MCF 10A (cell line): ENCODE data around the gene KCNMB1. TPM values are rescaled to one million over a fixed set of nuclear protein-coding genes. Genes with fewer than 3 reads are reported as not detected.
A peak's percentile ranks its signal among the peaks of the same experiment; 100 is the strongest.

Source experiments
- BruUV-seq: library from RNA; stranded (reverse); fragments of 400-500 nt; replicated peaks from 2 replicates; lab custom pipeline; 2021; lab: Mats Ljungman, UMichigan
- CTCF ChIA-PET: fragments of 300-600 bp; sonication (Branson Sonifier 250); formaldehyde crosslinking; extraction: SDS; loops from one replicate; lab custom pipeline; 2021; ENCODE audit warnings: antibody characterized with exemption, inconsistent platforms; lab: Yijun Ruan, JAX
- POLR2A ChIA-PET: fragments of 300-600, 350-650 bp; sonication (Branson Sonifier 250); formaldehyde crosslinking; extraction: SDS; loops from one replicate; lab custom pipeline; 2020; ENCODE audit warnings: antibody characterized with exemption, inconsistent platforms; lab: Yijun Ruan, JAX
- DNase-seq: peaks from one replicate; pipeline ENCODE4 v3.0.0-alpha.2; 2018; ENCODE audit not compliant: unreplicated experiment
- H3K27ac Mint-ChIP-seq: one replicate; pipeline ENCODE4 v1.8.0; 2022; ENCODE audit warnings: mild to moderate bottlenecking, low read depth, mixed read lengths; ENCODE audit not compliant: unreplicated experiment
- H3K27me3 Mint-ChIP-seq: one replicate; pipeline ENCODE4 v1.8.0; 2022; ENCODE audit warnings: mixed read lengths; ENCODE audit not compliant: insufficient read depth, unreplicated experiment
- H3K36me3 Mint-ChIP-seq: one replicate; pipeline ENCODE4 v1.8.0; 2022; ENCODE audit warnings: mild to moderate bottlenecking, moderate library complexity, mixed read lengths; ENCODE audit not compliant: insufficient read depth, unreplicated experiment
- H3K4me1 Mint-ChIP-seq: one replicate; pipeline ENCODE4 v1.8.0; 2022; ENCODE audit warnings: mixed read lengths; ENCODE audit not compliant: insufficient read depth, unreplicated experiment
- H3K4me3 Mint-ChIP-seq: one replicate; pipeline ENCODE4 v1.8.0; 2022; ENCODE audit warnings: mild to moderate bottlenecking, moderate library complexity, mixed read lengths; ENCODE audit not compliant: unreplicated experiment
- H3K9me3 Mint-ChIP-seq: one replicate; pipeline ENCODE4 v1.8.0; 2022; ENCODE audit warnings: mixed read lengths; ENCODE audit not compliant: unreplicated experiment
- CTCF ChIP-seq: fragments of 200-600 bp; IDR thresholded peaks from one replicate; pipeline ENCODE4 v1.8.0; 2022; ENCODE audit warnings: antibody characterized with exemption, mild to moderate bottlenecking; ENCODE audit not compliant: unreplicated experiment
- intact Hi-C: fragments of 100-400 bp; cut with micrococcal nuclease; formaldehyde crosslinking; loops from 2 replicates; pipeline ENCODE4 v1.14.1; 2022
- total RNA-seq: library from RNA; stranded (reverse); gene quantifications from 2 replicates; pipeline ENCODE4 v1.2.3, GENCODE V29; 2022

The KCNMB1 gene
- total RNA-seq, 1 experiment from 2014 or later, result not detected

GRCh38 chr5:170383227-170383626, 5.9 kb downstream of the KCNMB1 start:
- Mint-ChIP-seq H3K27me3 (peaks cover 27% of the 10 kb centered on the region), H3K4me3 (no peak overlapping the region), H3K27ac (no peak overlapping the region), H3K4me1 (peaks cover 4% of the 10 kb centered on the region), H3K9me3 (no peaks in the 10 kb centered on the region), H3K36me3 (no peaks in the 10 kb centered on the region)
- no TSS peak for BruUV-seq
- DNase-seq, result no peak
- no peak for TF ChIP-seq CTCF
- intact Hi-C loops, result no loop called here
- ChIA-PET CTCF (interaction anchor here (1.4 kb wide), 1 partner anchor 157 kb away, joined by 6 read pairs; no protein-coding TSS in a partner anchor), POLR2A (no interaction called here)

- H3K27me3 Mint-ChIP-seq, result peaks cover 23% of the 10 kb centered on the region
- intact Hi-C loops, result no loop called here
- CTCF ChIA-PET, result interaction anchor here (0.7 kb wide), 1 partner anchor 1732 kb away, joined by 4 read pairs; no protein-coding TSS in a partner anchor
These were observed 6.4 kb downstream of the KCNMB1 start for GRCh38 chr5:170382790-170383189.

GRCh38 chr5:170380361-170380951, 8.7 kb downstream of the KCNMB1 start:
- peak; percentile 25 for DNase-seq
- Mint-ChIP-seq H3K36me3 (no peaks in the 10 kb centered on the region), H3K4me1 (peaks cover 4% of the 10 kb centered on the region), H3K9me3 (no peaks in the 10 kb centered on the region), H3K27me3 (peaks cover under 1% of the 10 kb centered on the region), H3K27ac (no peak overlapping the region), H3K4me3 (no peak overlapping the region)
- no peak for TF ChIP-seq CTCF
- intact Hi-C loops, result no loop called here
- ChIA-PET POLR2A (interaction anchor here (1.4 kb wide), 1 partner anchor 34 kb away, joined by 3 read pairs; no protein-coding TSS in a partner anchor), CTCF (interaction anchor here (0.6 to 3.4 kb wide), 6 partner anchors 41 to 714 kb away, joined by 3 to 24 read pairs (median 6); no protein-coding TSS in a partner anchor)
- no TSS peak for BruUV-seq

More at GRCh38 chr5:170382790-170383189, 6.4 kb downstream of the KCNMB1 start:
- no peak overlapping the region for H3K4me3 Mint-ChIP-seq
- no peak overlapping the region for H3K27ac Mint-ChIP-seq
- no peaks in the 10 kb centered on the region for H3K36me3 Mint-ChIP-seq
- peaks cover 4% of the 10 kb centered on the region for H3K4me1 Mint-ChIP-seq
- H3K9me3 Mint-ChIP-seq, result no peaks in the 10 kb centered on the region
- no peak for TF ChIP-seq CTCF
- no TSS peak for BruUV-seq
- no peak for DNase-seq
- POLR2A ChIA-PET, result no interaction called here

GRCh38 chr5:170378740-170379139, 10.4 kb downstream of the KCNMB1 start:
- intact Hi-C loops, result no loop called here
- Mint-ChIP-seq H3K27ac (no peak overlapping the region), H3K4me1 (peaks cover 4% of the 10 kb centered on the region), H3K9me3 (no peaks in the 10 kb centered on the region), H3K36me3 (no peaks in the 10 kb centered on the region), H3K4me3 (no peak overlapping the region), H3K27me3 (no peaks in the 10 kb centered on the region)
- ChIA-PET POLR2A (no interaction called here), CTCF (interaction anchor here (0.6 to 3.4 kb wide), 3 partner anchors 41 to 899 kb away, joined by 3 to 24 read pairs (median 4); no protein-coding TSS in a partner anchor)
- DNase-seq, result no peak
- no peak for TF ChIP-seq CTCF
- no TSS peak for BruUV-seq
